K562 (cell line): ENCODE data around the gene ADCY6. TPM values are rescaled to one million over a fixed set of nuclear protein-coding genes. Genes with fewer than 3 reads are reported as not detected.

Experiments
- ATAC-seq: fragments of 200-7000 bp; cut with Tn5 transposase; 3 replicates; pipeline ENCODE4 v1.9.1; 2020; ENCODE audit warnings: moderate library complexity
- BruUV-seq: library from RNA; stranded (reverse); fragments of 400-500 nt; replicated peaks from 2 replicates; lab custom pipeline; 2021; lab: Mats Ljungman, UMichigan
- CTCF ChIA-PET: fragments of 300-600 bp; formaldehyde crosslinking; extraction: SDS; loops from one replicate; lab custom pipeline; 2021; ENCODE audit warnings: low intra/inter-chr PET ratio; lab: Yijun Ruan, JAX
- POLR2A ChIA-PET: fragments of 300-600, 350-650 bp; sonication (Branson Sonifier 250); formaldehyde crosslinking; extraction: SDS; loops from one replicate; lab custom pipeline; 2021; ENCODE audit warnings: antibody characterized with exemption, inconsistent platforms; lab: Yijun Ruan, JAX
- DNase-seq, 4 experiments: peaks; one replicate each; pipeline versions ENCODE4 v3.0.0 to v3.0.0-alpha.2; 2011 to 2018; ENCODE audit warnings: low spot score in 3 of 4, mixed read lengths in 3 of 4; ENCODE audit errors: extremely low read depth in 1 of 4
- FAIRE-seq: peaks from 2 replicates; lab custom pipeline; 2011; peaks lifted over from hg19 to GRCh38; lab: Jason Lieb, UNC
- H2AFZ ChIP-seq: 2 replicates; pipeline ENCODE4 v1.6.0; 2011; ENCODE audit warnings: low read depth, low read length, control low read depth, inconsistent platforms
- H3K27ac ChIP-seq: fragments of 200-600 bp; 3 replicates; pipeline ENCODE4 v1.8.0; 2011; ENCODE audit warnings: low read depth, mild to moderate bottlenecking, control low read depth, inconsistent platforms, low read length, moderate library complexity, mixed read lengths; ENCODE audit errors: extremely low read depth
- H3K27me3 ChIP-seq, 2 experiments: fragments of 300-600 bp in 1 of 2; 2 replicates in 1 of 2; 3 replicates in 1 of 2; pipeline versions ENCODE4 v1.6.0 to v1.8.0; 2011; ENCODE audit warnings: inconsistent platforms in 2 of 2, low read length in 2 of 2, mild to moderate bottlenecking in 1 of 2, mixed read lengths in 1 of 2, moderate library complexity in 1 of 2; ENCODE audit not compliant: control insufficient read depth in 2 of 2, insufficient read depth in 2 of 2
- H3K36me3 ChIP-seq: fragments of 300-600 bp; 3 replicates; pipeline ENCODE4 v1.8.0; 2011; ENCODE audit warnings: mild to moderate bottlenecking, low read length, inconsistent platforms; ENCODE audit not compliant: control insufficient read depth, insufficient read depth
- H3K4me1 ChIP-seq, 2 experiments: fragments of 200-600 bp in 1 of 2; replicated peaks in 1 of 2; 2 replicates in 1 of 2; 3 replicates in 1 of 2; pipeline versions ENCODE4 v1.5.1 to v1.8.0; 2011; ENCODE audit warnings: inconsistent platforms in 2 of 2, low read length in 2 of 2, mild to moderate bottlenecking in 1 of 2, mixed read lengths in 1 of 2, moderate library complexity in 1 of 2; ENCODE audit not compliant: control insufficient read depth in 2 of 2, insufficient read depth in 2 of 2
- H3K4me2 ChIP-seq: 2 replicates; pipeline ENCODE4 v1.6.1; 2011; ENCODE audit warnings: low read length, control low read depth, inconsistent platforms, mixed read lengths; ENCODE audit not compliant: insufficient read depth
- H3K4me3 ChIP-seq: fragments of 200-600 bp; sonication (generic), shearing (Covaris generic); 2 replicates; pipeline ENCODE4 v1.5.1; 2016; ENCODE audit warnings: control low read depth, inconsistent platforms
- H3K79me2 ChIP-seq: fragments of 200-600 bp; 3 replicates; pipeline ENCODE4 v1.8.0; 2011; ENCODE audit warnings: low read length, inconsistent platforms; ENCODE audit not compliant: control insufficient read depth, insufficient read depth
- H3K9ac ChIP-seq, 2 experiments: 2 replicates each; pipeline versions ENCODE4 v1.6.0 to v1.6.1; 2011; ENCODE audit warnings: low read depth in 2 of 2, low read length in 2 of 2, control low read depth in 1 of 2, inconsistent platforms in 1 of 2, mild to moderate bottlenecking in 1 of 2, mixed read lengths in 1 of 2; ENCODE audit not compliant: insufficient read depth in 1 of 2
- H3K9me1 ChIP-seq: one replicate; pipeline ENCODE4 v1.6.0; 2011; ENCODE audit warnings: inconsistent platforms, mild to moderate bottlenecking, low read length, moderate library complexity; ENCODE audit not compliant: control insufficient read depth, insufficient read depth
- H3K9me3 ChIP-seq: replicated peaks from 2 replicates; pipeline ENCODE4 v1.5.1; 2011; ENCODE audit warnings: low read depth, low read length, inconsistent platforms; ENCODE audit not compliant: control insufficient read depth, insufficient read depth
- H4K20me1 ChIP-seq: replicated peaks from 2 replicates; pipeline ENCODE4 v1.6.1; 2011; ENCODE audit warnings: low read length, inconsistent platforms, mixed read lengths; ENCODE audit not compliant: control insufficient read depth, insufficient read depth
- WGBS: fragments of 100-300 bp; shearing (Covaris generic); methylation state at CpG from one replicate; pipeline ENCODE4 v1.1.6; 2016; ENCODE audit warnings: low coverage, mixed read lengths; ENCODE audit not compliant: insufficient coverage; ENCODE audit errors: missing lambda C conversion rate; 5-methylcytosine and 5-hydroxymethylcytosine counted together
- in situ Hi-C: fragments of 300-500 bp; cut with MboI; formaldehyde crosslinking; loops from 4 replicates; pipeline ENCODE4 v1.15.0; 2018; ENCODE audit warnings: inconsistent platforms, mixed read lengths
- intact Hi-C: fragments of 100-400 bp; cut with micrococcal nuclease; formaldehyde crosslinking; loops from 2 replicates; pipeline ENCODE4 v1.14.2; 2022
- polyA plus RNA-seq, 8 experiments: library from polyadenylated mRNA; depleted of rRNA in 4 of 8; stranded (reverse) in 5 of 8; unstranded in 3 of 8; fragments of >200 nt; fragmentation: Nextera tagmentation in 2 of 8; fragmentation: Illumina TruSeq in 1 of 8; extraction: Ambion mirVana in 2 of 8; extraction: Trizol in 1 of 8; gene quantifications; 2 replicates each; pipeline versions ENCODE4 v1.2.1 to v1.2.3, GENCODE V29; 2011 to 2014; ENCODE audit warnings: inconsistent platforms in 1 of 8, missing spikeins in 1 of 8
- total RNA-seq, 7 experiments: library from RNA; depleted of rRNA in 6 of 7; stranded (reverse); fragments of >200 nt in 6 of 7; fragmentation: Illumina TruSeq in 2 of 7; extraction: Trizol in 2 of 7; gene quantifications; 2 replicates each; pipeline versions ENCODE4 v1.2.1 to v1.2.3, GENCODE V29; 2011 to 2021; ENCODE audit warnings: low replicate concordance in 1 of 7
- TF ChIP-seq, protein P1 (sequence below): sonication (generic); formaldehyde crosslinking; IDR thresholded peaks from 2 replicates; pipeline ENCODE4 v1.9.0; 2022; ENCODE audit warnings: mild to moderate bottlenecking, missing genetic modification reagents
- TF ChIP-seq, protein P2 (sequence below): fragments of 450-650 bp; IDR thresholded peaks from one replicate; pipeline ENCODE4 v1.6.1; 2018; ENCODE audit warnings: mild to moderate bottlenecking, moderate library complexity; ENCODE audit not compliant: partially characterized antibody

The ADCY6 gene
- total and polyA plus RNA-seq, 9 of the 15 experiments (the other 6 are each of a cell fraction or from before 2014, with no cell fraction given) = 0.01 to 1.0 (median 0.53) TPM

DNA sequence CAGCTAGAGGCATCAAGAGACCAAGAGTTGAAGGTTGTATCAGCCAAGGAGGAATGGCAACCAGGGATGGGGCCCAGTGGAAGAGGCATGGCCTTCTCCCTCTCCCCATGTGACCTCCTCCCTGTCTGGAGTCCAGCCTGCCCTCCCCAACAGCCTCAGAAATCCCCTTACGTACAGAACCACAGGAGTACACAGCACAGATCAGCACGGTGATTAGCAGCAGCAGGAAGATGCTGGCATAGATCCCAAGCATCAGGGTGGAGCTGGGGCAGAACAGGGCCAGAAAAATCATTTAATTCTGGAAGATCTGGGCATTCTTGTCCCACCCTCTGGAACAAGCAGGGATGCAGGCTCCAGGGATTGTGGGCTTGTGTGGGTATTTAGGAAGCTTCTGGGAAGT is 14.4 kb downstream of the ADCY6 start:
- ChIA-PET CTCF (interaction anchor here (0.7 kb wide), 1 partner anchor 217 kb away, joined by 3 read pairs; no protein-coding TSS in a partner anchor), POLR2A (interaction anchor here (0.6 to 2.9 kb wide), 5 partner anchors 11 to 499 kb away, joined by 3 to 10 read pairs (median 4); no protein-coding TSS in a partner anchor)
- in situ Hi-C loops (no loop called here), intact Hi-C loops (no loop called here)
- H3K4me2 ChIP-seq = no peak overlapping the region
- H3K36me3 ChIP-seq = no peaks in the 10 kb centered on the region
- H3K27ac ChIP-seq = no peak overlapping the region
- no peaks in the 10 kb centered on the region for H3K9me3 ChIP-seq
- no TSS peak for BruUV-seq
- H3K9ac ChIP-seq = no peak overlapping the region
- H3K27me3 ChIP-seq = peaks cover 28 to 82% of the 10 kb centered on the region in 2 experiments; a peak in 4 of 5 replicates
- TF ChIP-seq, protein P1, sequence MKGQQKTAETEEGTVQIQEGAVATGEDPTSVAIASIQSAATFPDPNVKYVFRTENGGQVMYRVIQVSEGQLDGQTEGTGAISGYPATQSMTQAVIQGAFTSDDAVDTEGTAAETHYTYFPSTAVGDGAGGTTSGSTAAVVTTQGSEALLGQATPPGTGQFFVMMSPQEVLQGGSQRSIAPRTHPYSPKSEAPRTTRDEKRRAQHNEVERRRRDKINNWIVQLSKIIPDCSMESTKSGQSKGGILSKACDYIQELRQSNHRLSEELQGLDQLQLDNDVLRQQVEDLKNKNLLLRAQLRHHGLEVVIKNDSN (CRISPR knock-in tag) = 0 out of 2 replicates have a peak, but pooled peaks have one; percentile 24
- TF ChIP-seq, protein P2, sequence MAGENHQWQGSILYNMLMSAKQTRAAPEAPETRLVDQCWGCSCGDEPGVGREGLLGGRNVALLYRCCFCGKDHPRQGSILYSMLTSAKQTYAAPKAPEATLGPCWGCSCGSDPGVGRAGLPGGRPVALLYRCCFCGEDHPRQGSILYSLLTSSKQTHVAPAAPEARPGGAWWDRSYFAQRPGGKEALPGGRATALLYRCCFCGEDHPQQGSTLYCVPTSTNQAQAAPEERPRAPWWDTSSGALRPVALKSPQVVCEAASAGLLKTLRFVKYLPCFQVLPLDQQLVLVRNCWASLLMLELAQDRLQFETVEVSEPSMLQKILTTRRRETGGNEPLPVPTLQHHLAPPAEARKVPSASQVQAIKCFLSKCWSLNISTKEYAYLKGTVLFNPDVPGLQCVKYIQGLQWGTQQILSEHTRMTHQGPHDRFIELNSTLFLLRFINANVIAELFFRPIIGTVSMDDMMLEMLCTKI = no peak
- peaks cover 9% of the 10 kb centered on the region; the same call in 1 of the 2 replicates for H4K20me1 ChIP-seq
- ATAC-seq = no peak
- no peak for FAIRE-seq
- H2AFZ ChIP-seq = no peak overlapping the region
- no peaks in the 10 kb centered on the region for H3K9me1 ChIP-seq
- H3K79me2 ChIP-seq = no peaks in the 10 kb centered on the region
- no peak overlapping the region for H3K4me3 ChIP-seq
- no peak for DNase-seq
- peaks cover 0 to 6% of the 10 kb centered on the region in 2 experiments; a peak in 1 of 5 replicates for H3K4me1 ChIP-seq
- 8% methylated on average over 2 of the region's 2 CpGs for WGBS
